Measurements from ENCODE around the gene GPR26. TPM values are rescaled to one million over a fixed set of nuclear protein-coding genes. Genes with fewer than 3 reads are reported as not detected.

The GPR26 gene
- total and polyA plus RNA-seq, 3 experiments from 2014 or later = not detected

DNA sequence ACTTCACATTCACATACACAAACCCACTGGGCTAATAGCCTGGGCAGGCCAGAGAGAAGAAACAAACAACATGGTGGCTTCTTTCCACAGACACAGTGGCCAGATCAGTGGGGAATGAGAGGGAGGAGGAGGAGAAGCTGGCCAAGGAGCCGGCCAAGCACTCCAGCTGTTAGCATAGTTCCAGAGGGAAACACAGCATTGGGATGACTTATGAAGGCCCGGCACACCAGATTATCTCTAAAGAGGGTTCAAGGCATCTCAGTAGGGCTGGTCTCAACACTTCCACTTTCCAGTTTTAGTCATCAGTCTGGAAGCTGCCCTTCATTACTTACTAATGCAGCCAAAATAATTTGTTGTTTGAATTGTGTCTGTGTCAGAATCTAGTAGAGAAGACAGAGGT is 42.1 kb upstream of the GPR26 start:
- DNase-seq = no peak
- no peaks in the 10 kb centered on the region for H3K4me1 Mint-ChIP-seq
- H3K36me3 Mint-ChIP-seq = no peaks in the 10 kb centered on the region
- H3K9me3 Mint-ChIP-seq = peaks cover 0 to 5% (median 3%) of the 10 kb centered on the region in 5 donors
- Histone ChIP-seq H3K9me3 (ENCODE audit: low read length) (no peaks in the 10 kb centered on the region), H3K27ac (ENCODE audit: low read depth, low read length) (no peak overlapping the region), H3K4me3 (ENCODE audit: low read length) (no peak overlapping the region), H3K4me1 (ENCODE audit: insufficient read depth, low read length) (no peaks in the 10 kb centered on the region), H3K27me3 (ENCODE audit: insufficient read depth, low read length, poor library complexity, severe bottlenecking) (no peaks in the 10 kb centered on the region), H3K36me3 (ENCODE audit: insufficient read depth, low read length) (no peaks in the 10 kb centered on the region)
- ChIA-PET POLR2A (no interaction called here), CTCF (no interaction called here)
- H3K27ac Mint-ChIP-seq = no peak overlapping the region
- H3K27me3 Mint-ChIP-seq = peaks cover 2 to 11% of the 10 kb centered on the region in 2 donors
- H3K4me3 Mint-ChIP-seq = no peak overlapping the region

DNA sequence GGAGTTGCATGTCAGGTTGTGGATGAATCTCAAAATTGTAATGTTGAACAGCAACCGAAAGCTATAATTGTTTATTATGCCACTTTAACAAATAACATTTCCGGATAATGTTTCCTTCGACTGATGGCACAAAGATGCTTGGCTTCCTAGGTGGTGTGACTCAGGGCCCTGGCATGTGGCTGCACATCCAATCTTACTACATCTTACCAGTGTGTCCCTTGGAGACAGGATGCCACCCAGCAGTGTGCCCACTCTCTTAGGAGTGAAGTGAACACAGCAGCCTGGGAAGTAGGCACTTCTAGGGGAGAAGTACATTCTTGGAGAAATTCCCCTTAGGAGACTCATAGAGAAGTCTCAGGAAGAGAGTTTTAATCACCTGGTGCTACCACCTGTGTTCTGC is 33.0 kb upstream of the GPR26 start:
- Mint-ChIP-seq H3K4me3 (no peak overlapping the region), H3K9me3 (peaks cover 0 to 7% (median 0%) of the 10 kb centered on the region in 5 donors)
- POLR2A ChIA-PET = no interaction called here

DNA sequence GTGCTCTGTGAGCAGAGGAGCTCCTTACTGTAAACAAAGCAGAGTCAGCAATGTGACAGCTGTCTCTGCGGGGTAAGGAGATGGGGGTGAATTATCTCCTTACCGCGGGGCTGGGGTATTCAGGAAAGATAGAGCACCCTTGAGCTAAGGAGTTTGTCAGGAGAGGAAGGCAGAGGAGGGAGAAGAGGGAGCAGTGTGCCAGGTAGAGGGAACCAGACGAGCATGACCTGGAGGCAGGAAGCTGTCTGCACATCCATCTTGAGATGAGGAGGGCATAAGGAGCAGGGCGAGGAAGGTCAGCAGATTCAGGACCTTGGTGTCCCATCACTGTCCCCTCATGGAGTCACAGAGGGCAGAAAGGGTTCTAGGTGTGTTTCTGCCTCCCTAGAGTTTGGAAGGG is 32.5 kb upstream of the GPR26 start:
- Histone ChIP-seq H3K36me3 (ENCODE audit: insufficient read depth, low read length) (no peaks in the 10 kb centered on the region), H3K4me1 (ENCODE audit: insufficient read depth, low read length) (no peaks in the 10 kb centered on the region), H3K27ac (ENCODE audit: low read depth, low read length) (no peak overlapping the region), H3K9me3 (ENCODE audit: low read length) (no peaks in the 10 kb centered on the region), H3K4me3 (ENCODE audit: low read length) (no peak overlapping the region), H3K27me3 (ENCODE audit: insufficient read depth, low read length, poor library complexity, severe bottlenecking) (no peaks in the 10 kb centered on the region)
- no peak overlapping the region for H3K27ac Mint-ChIP-seq
- H3K27me3 Mint-ChIP-seq = peaks cover 14 to 25% of the 10 kb centered on the region in 2 donors
- H3K9me3 Mint-ChIP-seq = peaks cover 0 to 7% (median 0%) of the 10 kb centered on the region in 5 donors
- no peaks in the 10 kb centered on the region for H3K4me1 Mint-ChIP-seq
- H3K36me3 Mint-ChIP-seq = no peaks in the 10 kb centered on the region
- ChIA-PET CTCF (interaction anchor here (0.6 kb wide), 1 partner anchor 1510 kb away, joined by 3 read pairs; no protein-coding TSS in a partner anchor), POLR2A (no interaction called here)
- H3K4me3 Mint-ChIP-seq = no peak overlapping the region
- DNase-seq = no peak

More for the DNA sequence above, 33.0 kb upstream of the GPR26 start:
- Histone ChIP-seq H3K36me3 (ENCODE audit: insufficient read depth, low read length) (no peaks in the 10 kb centered on the region), H3K4me3 (ENCODE audit: low read length) (no peak overlapping the region), H3K9me3 (ENCODE audit: low read length) (no peaks in the 10 kb centered on the region), H3K4me1 (ENCODE audit: insufficient read depth, low read length) (no peaks in the 10 kb centered on the region), H3K27ac (ENCODE audit: low read depth, low read length) (no peak overlapping the region), H3K27me3 (ENCODE audit: insufficient read depth, low read length, poor library complexity, severe bottlenecking) (no peaks in the 10 kb centered on the region)
- no peaks in the 10 kb centered on the region for H3K36me3 Mint-ChIP-seq
- DNase-seq = no peak
- H3K4me1 Mint-ChIP-seq = no peaks in the 10 kb centered on the region
- no peak overlapping the region for H3K27ac Mint-ChIP-seq
- peaks cover 14 to 23% of the 10 kb centered on the region in 2 donors for H3K27me3 Mint-ChIP-seq
- CTCF ChIA-PET = interaction anchor here (0.6 kb wide), 1 partner anchor 1509 kb away, joined by 3 read pairs; no protein-coding TSS in a partner anchor

DNA sequence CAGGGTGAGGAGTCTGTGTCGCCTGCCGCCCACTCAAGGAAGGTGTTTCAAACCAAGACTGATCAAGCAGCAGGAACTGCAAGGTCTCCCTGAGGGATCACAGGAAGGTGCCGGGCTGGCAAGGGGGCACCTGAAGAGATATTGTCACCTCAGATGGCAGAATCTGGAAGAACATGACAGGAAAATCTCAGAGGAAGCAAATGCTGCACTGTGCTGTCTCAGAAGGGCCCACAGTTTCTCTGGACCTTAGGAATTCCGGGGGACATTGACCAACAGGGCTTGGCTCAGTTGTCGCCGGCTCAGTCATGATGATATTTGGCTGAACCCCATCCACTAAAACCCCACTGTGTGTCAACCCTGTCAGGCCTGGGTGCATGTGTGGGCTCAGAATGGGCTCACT is 31.9 kb upstream of the GPR26 start:
- DNase-seq = no peak
- peaks cover 14 to 29% of the 10 kb centered on the region in 2 donors for H3K27me3 Mint-ChIP-seq
- POLR2A ChIA-PET = no interaction called here

DNA sequence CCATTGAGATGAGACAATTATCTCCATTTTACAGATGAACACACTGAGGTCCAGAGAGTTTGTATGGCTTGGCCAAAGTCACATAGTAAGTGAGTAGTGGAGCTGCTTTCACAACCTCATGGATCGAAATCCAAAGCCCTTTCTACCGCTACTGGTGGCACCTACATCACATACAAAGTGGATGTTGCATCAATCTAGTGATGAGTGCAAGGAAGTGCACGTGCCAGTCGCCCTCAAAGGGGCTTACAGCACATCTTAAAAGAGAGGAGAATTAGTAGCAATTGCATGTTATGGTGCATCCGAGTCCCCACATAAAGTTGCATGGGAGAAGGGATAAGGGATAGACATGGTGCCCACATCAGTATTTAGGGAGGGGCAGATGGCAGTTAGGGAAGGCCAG is 31.0 kb upstream of the GPR26 start:
- Mint-ChIP-seq H3K27me3 (peaks cover 14 to 27% of the 10 kb centered on the region in 2 donors), H3K9me3 (peaks cover 0 to 7% (median 0%) of the 10 kb centered on the region in 5 donors), H3K4me1 (no peaks in the 10 kb centered on the region), H3K36me3 (no peaks in the 10 kb centered on the region), H3K4me3 (no peak overlapping the region), H3K27ac (peak overlapping the region in 1 of 8 donors; percentile 4)
- Histone ChIP-seq H3K4me3 (ENCODE audit: low read length) (no peak overlapping the region), H3K4me1 (ENCODE audit: insufficient read depth, low read length) (no peaks in the 10 kb centered on the region), H3K27ac (ENCODE audit: low read depth, low read length) (no peak overlapping the region), H3K9me3 (ENCODE audit: low read length) (no peaks in the 10 kb centered on the region), H3K27me3 (ENCODE audit: insufficient read depth, low read length, poor library complexity, severe bottlenecking) (no peaks in the 10 kb centered on the region), H3K36me3 (ENCODE audit: insufficient read depth, low read length) (no peaks in the 10 kb centered on the region)
- POLR2A ChIA-PET = no interaction called here
- CTCF ChIA-PET = no interaction called here
- DNase-seq = no peak

More for the DNA sequence above, 31.9 kb upstream of the GPR26 start:
- no peaks in the 10 kb centered on the region for H3K36me3 ChIP-seq (ENCODE audit: insufficient read depth, low read length)
- peaks cover 0 to 7% (median 0%) of the 10 kb centered on the region in 5 donors for H3K9me3 Mint-ChIP-seq
- no peaks in the 10 kb centered on the region for H3K4me1 Mint-ChIP-seq
- H3K4me3 ChIP-seq (ENCODE audit: low read length) = no peak overlapping the region
- H3K27ac ChIP-seq (ENCODE audit: low read depth, low read length) = no peak overlapping the region
- H3K4me1 ChIP-seq (ENCODE audit: insufficient read depth, low read length) = no peaks in the 10 kb centered on the region
- no peaks in the 10 kb centered on the region for H3K36me3 Mint-ChIP-seq
- H3K27ac Mint-ChIP-seq = no peak overlapping the region
- no peaks in the 10 kb centered on the region for H3K9me3 ChIP-seq (ENCODE audit: low read length)
- CTCF ChIA-PET = no interaction called here
- H3K4me3 Mint-ChIP-seq = no peak overlapping the region
- no peaks in the 10 kb centered on the region for H3K27me3 ChIP-seq (ENCODE audit: insufficient read depth, low read length, poor library complexity, severe bottlenecking)

DNA sequence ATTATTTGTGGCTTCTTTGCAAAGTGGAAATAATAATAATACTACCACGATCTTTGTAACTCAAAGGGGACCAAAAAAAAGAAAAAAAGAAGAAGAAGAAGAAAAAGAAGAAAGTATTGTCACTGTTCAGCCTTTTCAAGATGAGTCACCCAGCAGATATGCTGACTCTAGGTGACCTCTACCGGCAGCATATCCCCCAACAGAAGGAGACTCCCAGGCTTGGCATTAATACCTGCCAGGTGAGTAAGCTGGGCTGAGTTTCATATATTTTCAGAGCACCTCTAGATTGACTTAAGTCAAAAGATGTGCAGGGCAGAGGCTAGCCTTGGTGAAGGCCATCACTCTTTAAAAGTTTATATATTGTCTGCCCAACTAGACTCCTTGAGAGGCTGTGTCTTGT is 30.4 kb upstream of the GPR26 start:
- Histone ChIP-seq H3K27ac (ENCODE audit: low read depth, low read length) (no peak overlapping the region), H3K36me3 (ENCODE audit: insufficient read depth, low read length) (no peaks in the 10 kb centered on the region), H3K4me1 (ENCODE audit: insufficient read depth, low read length) (no peaks in the 10 kb centered on the region), H3K9me3 (ENCODE audit: low read length) (no peaks in the 10 kb centered on the region), H3K27me3 (ENCODE audit: insufficient read depth, low read length, poor library complexity, severe bottlenecking) (no peaks in the 10 kb centered on the region), H3K4me3 (ENCODE audit: low read length) (no peak overlapping the region)
- DNase-seq = no peak
- no peaks in the 10 kb centered on the region for H3K36me3 Mint-ChIP-seq
- peaks cover 16 to 31% of the 10 kb centered on the region in 2 donors for H3K27me3 Mint-ChIP-seq
- POLR2A ChIA-PET = no interaction called here
- no peaks in the 10 kb centered on the region for H3K4me1 Mint-ChIP-seq
- H3K4me3 Mint-ChIP-seq = no peak overlapping the region
- CTCF ChIA-PET = no interaction called here
- no peak overlapping the region for H3K27ac Mint-ChIP-seq
- peaks cover 0 to 7% (median 0%) of the 10 kb centered on the region in 5 donors for H3K9me3 Mint-ChIP-seq

DNA sequence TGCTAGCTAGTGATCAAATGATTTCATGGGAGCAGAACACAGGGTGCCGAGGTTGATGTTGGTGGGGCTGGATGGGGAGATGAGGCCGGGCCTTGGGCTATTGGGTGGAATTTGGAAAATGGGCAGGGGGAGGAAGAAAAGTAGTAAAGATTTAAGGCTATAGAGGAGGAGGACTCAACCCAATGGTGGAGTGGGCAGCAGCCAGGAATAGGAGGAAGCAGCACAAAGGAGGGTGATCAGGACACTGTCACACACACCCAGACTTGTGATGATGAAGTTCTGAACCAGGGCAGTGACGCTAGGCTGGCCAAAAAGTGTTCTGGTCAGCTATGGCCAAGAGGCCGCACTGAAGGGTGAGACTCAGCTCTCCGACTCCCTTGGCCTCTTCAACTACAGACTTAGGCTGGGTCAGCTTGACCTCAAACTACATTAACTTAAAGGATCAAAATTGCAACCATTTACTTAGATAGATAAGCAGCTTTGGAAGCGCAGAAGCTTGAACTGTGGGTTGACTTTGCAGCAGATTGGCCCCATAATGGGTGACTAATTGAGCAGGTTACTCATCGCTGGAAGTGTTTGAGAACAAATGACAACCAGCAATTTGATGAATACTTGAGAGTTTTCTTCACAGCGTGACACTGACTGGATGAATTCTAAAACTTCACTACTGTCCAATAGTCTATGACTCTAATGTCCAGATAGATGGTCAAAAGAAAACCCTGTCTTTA is 29.4 kb upstream of the GPR26 start:
- no peak overlapping the region for H3K27ac ChIP-seq (ENCODE audit: low read depth, low read length)
- CTCF ChIA-PET = no interaction called here

DNA sequence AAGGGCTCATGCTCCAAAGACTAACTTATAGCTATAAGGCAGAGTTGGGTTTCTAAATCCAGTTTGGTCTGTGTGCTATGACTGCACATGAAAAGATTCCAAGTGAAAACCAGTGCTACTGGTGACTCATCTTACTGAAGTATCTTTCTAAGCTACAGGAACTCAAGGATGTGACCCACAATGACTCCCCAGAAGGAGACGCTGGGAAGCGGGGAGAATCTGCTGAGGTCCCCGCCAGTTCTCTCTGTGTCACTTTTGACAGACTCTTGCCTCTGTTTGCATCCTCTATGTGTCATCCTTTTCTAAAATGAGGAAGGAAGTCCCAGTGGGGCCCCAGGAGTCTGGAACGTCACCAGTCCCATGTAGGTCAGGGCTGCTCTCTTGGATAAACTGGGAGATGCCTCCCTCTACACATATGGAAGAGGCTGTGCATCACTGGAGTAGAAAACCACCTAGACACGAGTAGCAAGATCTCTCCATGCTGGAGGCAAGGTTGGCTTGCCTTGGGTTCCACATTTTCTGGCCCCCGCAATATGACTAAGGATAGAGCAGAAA is 28.8 kb upstream of the GPR26 start:
- POLR2A ChIA-PET = no interaction called here

More for the DNA sequence above, 29.4 kb upstream of the GPR26 start:
- H3K36me3 ChIP-seq (ENCODE audit: insufficient read depth, low read length) = no peaks in the 10 kb centered on the region
- Mint-ChIP-seq H3K4me1 (no peaks in the 10 kb centered on the region), H3K27me3 (peaks cover 16 to 29% of the 10 kb centered on the region in 2 donors), H3K9me3 (peaks cover 0 to 7% (median 0%) of the 10 kb centered on the region in 5 donors), H3K27ac (no peak overlapping the region), H3K36me3 (no peaks in the 10 kb centered on the region), H3K4me3 (no peak overlapping the region)
- H3K9me3 ChIP-seq (ENCODE audit: low read length) = no peaks in the 10 kb centered on the region
- POLR2A ChIA-PET = no interaction called here
- H3K4me3 ChIP-seq (ENCODE audit: low read length) = no peak overlapping the region
- no peaks in the 10 kb centered on the region for H3K4me1 ChIP-seq (ENCODE audit: insufficient read depth, low read length)
- no peak for DNase-seq
- H3K27me3 ChIP-seq (ENCODE audit: insufficient read depth, low read length, poor library complexity, severe bottlenecking) = no peaks in the 10 kb centered on the region

More for the DNA sequence above, 28.8 kb upstream of the GPR26 start:
- Mint-ChIP-seq H3K27me3 (peaks cover 13 to 27% of the 10 kb centered on the region in 2 donors), H3K4me1 (no peaks in the 10 kb centered on the region), H3K36me3 (no peaks in the 10 kb centered on the region), H3K9me3 (peaks cover 0 to 4% (median 0%) of the 10 kb centered on the region in 5 donors), H3K4me3 (no peak overlapping the region), H3K27ac (no peak overlapping the region)
- no peaks in the 10 kb centered on the region for H3K4me1 ChIP-seq (ENCODE audit: insufficient read depth, low read length)
- H3K9me3 ChIP-seq (ENCODE audit: low read length) = no peaks in the 10 kb centered on the region
- H3K36me3 ChIP-seq (ENCODE audit: insufficient read depth, low read length) = no peaks in the 10 kb centered on the region
- no peak overlapping the region for H3K4me3 ChIP-seq (ENCODE audit: low read length)
- CTCF ChIA-PET = no interaction called here
- no peaks in the 10 kb centered on the region for H3K27me3 ChIP-seq (ENCODE audit: insufficient read depth, low read length, poor library complexity, severe bottlenecking)
- no peak for DNase-seq
- H3K27ac ChIP-seq (ENCODE audit: low read depth, low read length) = no peak overlapping the region
